WTC11 (cell line): ENCODE results near the gene THSD4. TPM values are rescaled to one million over a fixed set of nuclear protein-coding genes. Genes with fewer than 3 reads are reported as not detected.

Source experiments
- ATAC-seq: fragments of 200-7000 bp; cut with Tn5 transposase; 2 replicates; pipeline ENCODE4 v1.10.0; 2021; ENCODE audit warnings: mild to moderate bottlenecking, moderate library complexity
- CTCF ChIA-PET: fragments of 300-600 bp; sonication (Branson Sonifier 250); formaldehyde crosslinking; loops from one replicate; lab custom pipeline; 2021; ENCODE audit warnings: antibody characterized with exemption; lab: Charles Lee
- POLR2A ChIA-PET: fragments of 350-600 bp; sonication (Branson Sonifier 250); formaldehyde crosslinking; loops from one replicate; lab custom pipeline; 2021; ENCODE audit warnings: antibody characterized with exemption; lab: Charles Lee
- DNase-seq: peaks from one replicate; pipeline ENCODE4 v3.0.0; 2021; ENCODE audit warnings: low spot score
- H3K27ac Mint-ChIP-seq: 2 replicates; pipeline ENCODE4 v1.8.0; 2021; ENCODE audit warnings: mixed read lengths
- H3K27me3 Mint-ChIP-seq: 2 replicates; pipeline ENCODE4 v1.8.0; 2021; ENCODE audit warnings: low read depth, mild to moderate bottlenecking, moderate library complexity, mixed read lengths
- H3K36me3 Mint-ChIP-seq: 2 replicates; pipeline ENCODE4 v1.8.0; 2021; ENCODE audit warnings: mixed read lengths
- H3K4me1 Mint-ChIP-seq: 2 replicates; pipeline ENCODE4 v1.8.0; 2022; ENCODE audit warnings: mixed read lengths
- H3K4me3 Mint-ChIP-seq: 2 replicates; pipeline ENCODE4 v1.8.0; 2021; ENCODE audit warnings: mild to moderate bottlenecking, moderate library complexity, mixed read lengths
- H3K9me3 Mint-ChIP-seq: 2 replicates; pipeline ENCODE4 v1.8.0; 2021; ENCODE audit warnings: mixed read lengths
- CBFB ChIP-seq: sonication (generic); formaldehyde crosslinking; IDR thresholded peaks from 2 replicates; pipeline ENCODE4 v1.8.1; 2022; ENCODE audit warnings: mild to moderate bottlenecking, low read depth, missing genetic modification reagents
- E2F5 ChIP-seq: sonication (generic); formaldehyde crosslinking; IDR thresholded peaks from 2 replicates; pipeline ENCODE4 v1.8.1; 2022; ENCODE audit warnings: mild to moderate bottlenecking, moderate library complexity, missing genetic modification reagents
- NR3C1 ChIP-seq: sonication (generic); formaldehyde crosslinking; conservative IDR thresholded peaks from 2 replicates; pipeline ENCODE4 v1.8.1; 2023; ENCODE audit warnings: low read depth, mild to moderate bottlenecking, missing genetic modification reagents
- USF1 ChIP-seq: sonication (generic); formaldehyde crosslinking; IDR thresholded peaks from 2 replicates; pipeline ENCODE4 v1.8.0; 2022; ENCODE audit warnings: mild to moderate bottlenecking, missing genetic modification reagents
- USF2 ChIP-seq: sonication (generic); formaldehyde crosslinking; IDR thresholded peaks from 2 replicates; pipeline ENCODE4 v1.8.1; 2023; ENCODE audit warnings: mild to moderate bottlenecking, missing genetic modification reagents, moderate library complexity
- ZMAT4 ChIP-seq: fragments of 250-450 bp; sonication (Bioruptor Pico); IDR thresholded peaks from 2 replicates; pipeline ENCODE4 v1.9.0; 2021; ENCODE audit warnings: mild to moderate bottlenecking
- ZNF281 ChIP-seq: sonication (generic); formaldehyde crosslinking; IDR thresholded peaks from 2 replicates; pipeline ENCODE4 v1.8.0; 2023; ENCODE audit warnings: mild to moderate bottlenecking, missing genetic modification reagents
- ZNF425 ChIP-seq: fragments of 250-450 bp; sonication (Bioruptor Pico); conservative IDR thresholded peaks from 2 replicates; pipeline ENCODE4 v1.9.0; 2021; ENCODE audit warnings: mild to moderate bottlenecking
- ZSCAN18 ChIP-seq: fragments of 250-450 bp; sonication (Bioruptor Pico); IDR thresholded peaks from 2 replicates; pipeline ENCODE4 v2.1.2; 2022; ENCODE audit warnings: mild to moderate bottlenecking, moderate library complexity
- total RNA-seq: library from RNA; stranded (reverse); gene quantifications from 3 replicates; pipeline ENCODE4 v1.2.3, GENCODE V29; 2021

The THSD4 gene
- total RNA-seq, 1 experiment from 2014 or later = 7.8 TPM

- no peak for DNase-seq
Observed at GRCh38 chr15:71465131-71465955, 350.1 kb downstream of the THSD4 start.

GRCh38 chr15:71468715-71469114 lies 353.4 kb downstream of the THSD4 start:
- ATAC-seq (peak; percentile 38; the same call in 1 of the 2 replicates), DNase-seq (no peak)
- H3K27me3 Mint-ChIP-seq = no peaks in the 10 kb centered on the region
- H3K9me3 Mint-ChIP-seq = peaks cover 24% of the 10 kb centered on the region
- TF ChIP-seq USF2 (CRISPR knock-in tag) = peak; percentile 83
- TF ChIP-seq USF1 = peak; percentile 78
- no peak for TF ChIP-seq ZSCAN18 (CRISPR knock-in tag)
- ChIA-PET CTCF (interaction anchor here (0.5 to 1.2 kb wide), 4 partner anchors 18 to 280 kb away, joined by 3 to 6 read pairs (median 3); no protein-coding TSS in a partner anchor), POLR2A (no interaction called here)
- no peak overlapping the region for H3K4me3 Mint-ChIP-seq
- H3K4me1 Mint-ChIP-seq = peaks cover 22% of the 10 kb centered on the region
- no peak overlapping the region for H3K27ac Mint-ChIP-seq
- peaks cover 10% of the 10 kb centered on the region for H3K36me3 Mint-ChIP-seq

More at GRCh38 chr15:71465131-71465955, 350.1 kb downstream of the THSD4 start:
- H3K4me1 Mint-ChIP-seq = peaks cover 19% of the 10 kb centered on the region
- TF ChIP-seq ZNF281 (CRISPR knock-in tag) (no peak), ZNF425 (CRISPR knock-in tag) (no peak), CBFB (CRISPR knock-in tag) (no peak), NR3C1 (CRISPR knock-in tag) (no peak), E2F5 (CRISPR knock-in tag) (no peak), ZMAT4 (CRISPR knock-in tag) (no peak)
- no peak; the same call in none of the 2 replicates for ATAC-seq
- H3K4me3 Mint-ChIP-seq = no peak overlapping the region
- peaks cover 28% of the 10 kb centered on the region for H3K9me3 Mint-ChIP-seq
- H3K36me3 Mint-ChIP-seq = peaks cover 10% of the 10 kb centered on the region
- H3K27ac Mint-ChIP-seq = peak overlapping the region; percentile 60
- ChIA-PET CTCF (interaction anchor here (0.8 to 2.4 kb wide), 3 partner anchors 20 to 335 kb away, joined by 3 to 11 read pairs (median 4); no protein-coding TSS in a partner anchor), POLR2A (no interaction called here)
- no peaks in the 10 kb centered on the region for H3K27me3 Mint-ChIP-seq
